Right ventricle myocardium inferior (tissue), 1 donor: Measurements from ENCODE around the gene CLEC11A. TPM values are rescaled to one million over a fixed set of nuclear protein-coding genes. Genes with fewer than 3 reads are reported as not detected.

ENCODE experiments used
- ATAC-seq: fragments of 200-7000 bp; cut with Tn5 transposase; one replicate; pipeline ENCODE4 v1.9.1; 2020; ENCODE audit warnings: mild to moderate bottlenecking, moderate library complexity
- DNase-seq: peaks from one replicate; pipeline ENCODE4 v3.0.0; 2021; ENCODE audit errors: missing footprints
- intact Hi-C: fragments of 100-400 bp; cut with DNase I; formaldehyde crosslinking; loops from one replicate; pipeline ENCODE4 v1.11.0; 2022
- long read RNA-seq: library from polyadenylated mRNA; unstranded; transcript quantifications from one replicate; pipeline ENCODE4 v2.0.0, GENCODE V29; 2021
- total RNA-seq: library from RNA; stranded (reverse); fragmentation: NEBNext Ultra II Directional; extraction: Animal tissue kit (Norgen Biotek cat#: 25700); gene quantifications from one replicate; pipeline ENCODE4 v1.2.1, GENCODE V29; 2021
- donor health status: DM: no; HTN: yes; CAD: no; lungs with severe emphysema.

Gene CLEC11A, protein sequence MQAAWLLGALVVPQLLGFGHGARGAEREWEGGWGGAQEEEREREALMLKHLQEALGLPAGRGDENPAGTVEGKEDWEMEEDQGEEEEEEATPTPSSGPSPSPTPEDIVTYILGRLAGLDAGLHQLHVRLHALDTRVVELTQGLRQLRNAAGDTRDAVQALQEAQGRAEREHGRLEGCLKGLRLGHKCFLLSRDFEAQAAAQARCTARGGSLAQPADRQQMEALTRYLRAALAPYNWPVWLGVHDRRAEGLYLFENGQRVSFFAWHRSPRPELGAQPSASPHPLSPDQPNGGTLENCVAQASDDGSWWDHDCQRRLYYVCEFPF
- 4.0 TPM for total RNA-seq
- long read RNA-seq, partial matches to known transcripts = 1 of 4 reads
- long read RNA-seq, other reads (novel, unspliced or antisense) = 0 of 4 reads

- ATAC-seq (no peak), DNase-seq (no peak)
- intact Hi-C loops = no loop called here
Measured at GRCh38 chr19:50723069-50723468, at the start of gene CLEC11A. Gene CLEC11A (plus strand): TSS chr19:50723364. CDS start chr19:50723526, 162 bp downstream.

- DNase-seq (no peak), ATAC-seq (no peak)
- intact Hi-C loops = no loop called here
Measured at GRCh38 chr19:50676625-50677197, 46.5 kb upstream of the CLEC11A start.

GRCh38 chr19:50677636-50678035, 45.5 kb upstream of the CLEC11A start:
- DNase-seq (no peak), ATAC-seq (no peak)
- intact Hi-C loops = no loop called here

- no peak for ATAC-seq
- DNase-seq = no peak
- intact Hi-C loops = no loop called here
Measured at GRCh38 chr19:50678323-50678722, 44.8 kb upstream of the CLEC11A start.

- DNase-seq = peak; percentile 83
- intact Hi-C loops = no loop called here
- peak; percentile 88 for ATAC-seq
Measured at GRCh38 chr19:50679177-50680125, 43.7 kb upstream of the CLEC11A start.

DNA sequence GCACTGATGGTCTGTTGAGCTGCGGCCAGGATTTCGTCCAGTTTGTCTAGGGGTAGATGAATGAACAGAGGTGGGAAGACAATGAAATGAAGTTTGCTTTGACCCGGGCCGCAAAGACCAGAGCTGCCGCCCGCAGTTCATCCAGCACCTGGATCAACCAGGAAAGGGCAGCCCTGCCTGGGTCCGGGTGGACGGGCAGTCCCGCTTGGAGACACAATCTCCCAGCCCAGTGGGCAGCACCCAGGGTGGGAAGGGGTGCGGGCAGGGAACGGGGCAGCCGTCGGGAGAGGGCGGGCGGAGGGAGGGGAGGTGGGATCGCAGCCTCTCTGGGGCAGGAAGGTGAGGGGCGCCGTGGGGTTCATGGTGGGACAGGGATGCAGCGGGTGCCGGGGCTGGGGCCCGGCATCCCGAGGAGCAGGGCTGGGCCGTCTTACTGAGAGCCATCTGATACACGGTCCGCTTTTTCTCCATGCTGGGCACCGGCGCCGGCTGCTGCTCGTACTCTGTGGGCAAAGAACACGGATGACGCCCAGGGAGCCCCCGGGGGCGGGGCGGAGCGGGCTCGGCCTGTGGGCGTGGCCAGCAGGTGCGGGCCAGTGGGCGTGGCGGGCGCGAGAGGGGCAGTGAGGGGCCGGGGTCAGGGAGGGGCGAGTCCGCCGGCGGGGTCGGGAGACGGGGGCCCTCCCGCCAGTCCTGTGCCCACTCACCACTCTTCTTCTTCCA, 36.7 kb upstream of the CLEC11A start:
- intact Hi-C loops = no loop called here
- DNase-seq = no peak
- ATAC-seq = no peak

DNA sequence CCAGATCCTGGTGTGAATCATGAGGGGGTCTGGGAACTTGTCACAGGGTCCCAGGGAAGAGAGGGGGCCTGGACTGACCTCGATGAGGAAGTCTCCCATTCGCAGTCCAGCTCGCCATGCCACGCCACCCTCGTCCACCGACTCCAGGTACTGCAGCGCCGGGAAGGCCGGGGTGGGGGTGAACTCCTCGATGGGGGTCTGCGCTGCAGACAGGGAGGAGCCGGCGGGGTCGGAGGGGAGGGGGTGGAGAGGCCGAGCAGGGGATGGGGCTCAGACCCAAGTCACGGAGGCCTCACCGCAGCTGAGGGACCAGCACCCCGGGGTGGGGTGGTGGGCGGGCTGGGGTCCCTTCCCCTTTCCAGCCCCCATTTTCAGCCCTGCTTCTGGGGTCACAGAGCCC, 34.4 kb upstream of the CLEC11A start:
- DNase-seq (no peak), ATAC-seq (no peak)
- intact Hi-C loops = no loop called here

DNA sequence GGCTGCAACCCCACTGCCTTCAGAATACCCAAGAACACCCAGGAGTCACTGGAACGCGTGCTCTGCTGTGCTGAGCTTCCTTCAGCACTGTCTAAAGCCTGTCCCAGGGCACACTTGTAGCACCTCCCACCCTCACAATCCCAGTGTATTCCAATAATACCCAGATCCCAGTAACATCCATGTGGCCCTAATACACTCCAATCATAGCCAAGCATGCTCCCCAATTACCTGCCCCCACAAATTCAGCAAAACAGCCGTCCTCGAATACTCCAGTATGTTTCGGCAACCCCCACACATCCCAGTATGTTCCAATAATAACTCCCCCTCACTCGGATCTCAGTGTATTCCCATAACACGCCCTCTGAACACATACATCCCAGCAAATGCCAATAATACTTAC, 32.7 kb upstream of the CLEC11A start:
- ATAC-seq (no peak), DNase-seq (no peak)
- intact Hi-C loops = no loop called here

DNA sequence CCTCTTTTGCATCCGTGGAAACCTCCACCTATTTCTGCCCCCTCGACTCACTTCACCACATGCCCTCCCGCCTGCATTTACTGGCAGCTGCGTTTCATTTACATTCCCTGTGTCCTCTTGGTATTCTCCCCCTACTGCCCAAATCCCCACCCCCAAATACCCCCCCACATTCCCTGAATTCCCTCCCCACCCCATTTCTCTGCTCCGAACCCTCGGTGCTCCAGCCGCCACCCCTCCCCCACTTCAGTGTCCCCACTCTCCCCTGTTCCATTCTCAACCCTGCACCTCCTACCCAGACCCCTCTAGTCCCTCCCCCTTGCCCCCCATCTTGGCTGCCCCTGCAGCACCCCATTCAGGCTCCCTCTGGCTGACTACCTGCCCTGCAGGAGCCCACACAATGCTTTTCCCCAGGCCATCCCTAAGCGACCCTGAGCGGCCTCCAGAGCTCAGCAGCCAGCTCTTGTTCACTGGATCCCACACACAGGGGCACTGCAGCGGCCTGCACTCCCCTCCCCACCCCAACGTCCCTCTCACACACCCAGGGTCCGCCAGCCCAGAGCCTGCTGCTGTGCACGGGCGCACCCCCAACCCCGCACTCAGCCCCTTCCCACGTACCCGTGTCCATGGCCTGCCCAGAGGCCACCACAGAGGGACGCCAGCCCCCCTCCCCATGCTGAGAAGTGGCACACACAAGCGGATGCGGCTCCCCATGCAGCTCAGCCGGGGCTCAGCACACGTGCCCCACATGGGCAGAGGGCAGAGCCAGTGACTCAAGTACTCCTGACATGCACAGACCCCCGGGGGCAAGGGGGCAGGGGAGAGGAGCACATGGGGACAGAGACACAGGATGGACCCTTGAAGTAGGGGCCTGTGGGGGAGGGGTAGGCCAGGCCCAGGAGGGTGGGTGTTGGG, 29.8 kb upstream of the CLEC11A start:
- DNase-seq (no peak), ATAC-seq (no peak)
- intact Hi-C loops = no loop called here

- ATAC-seq = no peak
- DNase-seq = no peak
- intact Hi-C loops = no loop called here
Measured at GRCh38 chr19:50694815-50695145, 28.4 kb upstream of the CLEC11A start.

GRCh38 chr19:50695251-50696093, 27.7 kb upstream of the CLEC11A start:
- DNase-seq (no peak), ATAC-seq (no peak)
- intact Hi-C loops = no loop called here

DNA sequence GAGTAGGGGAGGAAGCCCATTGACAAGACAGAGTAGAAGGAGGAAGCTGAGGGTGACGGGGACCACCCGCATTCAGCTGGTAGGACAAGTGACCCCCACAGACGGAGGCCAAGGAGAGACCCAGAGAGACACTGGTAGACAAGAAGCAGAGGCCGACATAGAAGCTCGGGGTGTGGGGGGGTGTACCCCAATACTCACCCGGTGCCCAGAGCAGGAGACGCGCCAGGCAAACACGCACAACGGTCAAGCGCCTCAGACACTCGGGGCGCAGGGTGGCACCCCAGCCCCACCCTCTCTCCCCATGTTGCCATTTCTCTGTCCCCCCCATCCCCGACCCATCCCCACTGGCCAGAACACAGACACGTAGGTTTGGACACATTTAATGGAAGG, 27.1 kb upstream of the CLEC11A start:
- ATAC-seq (no peak), DNase-seq (no peak)
- intact Hi-C loops = no loop called here

GRCh38 chr19:50697414-50698124, 25.6 kb upstream of the CLEC11A start:
- intact Hi-C loops = no loop called here
- no peak for ATAC-seq
- no peak for DNase-seq

GRCh38 chr19:50701367-50701985, 21.7 kb upstream of the CLEC11A start:
- no peak for ATAC-seq
- intact Hi-C loops = no loop called here
- DNase-seq = no peak

- intact Hi-C loops = no loop called here
- no peak for ATAC-seq
- DNase-seq = no peak
Measured at GRCh38 chr19:50702158-50702870, 20.9 kb upstream of the CLEC11A start.
